Thymus (tissue), 11 donors: ENCODE data around the gene ARID5A. TPM values are rescaled to one million over a fixed set of nuclear protein-coding genes. Genes with fewer than 3 reads are reported as not detected.

Experiments used
- DNase-seq, 9 donors: peaks; one replicate each; pipeline ENCODE4 v3.0.0-alpha.2; 2013; ENCODE audit warnings: low spot score in 9 of 9, low read depth in 6 of 9, missing footprints in 1 of 9
- H3K27ac ChIP-seq, 2 donors: one replicate each; pipeline ENCODE4 v1.5.1; 2013; ENCODE audit warnings: control low read depth in 1 of 2, low read depth in 1 of 2, low read length in 1 of 2, mild to moderate bottlenecking in 1 of 2, moderate library complexity in 1 of 2
- H3K27me3 ChIP-seq, 2 donors: one replicate each; pipeline ENCODE4 v1.5.1; 2013; ENCODE audit warnings: low read length in 1 of 2; ENCODE audit not compliant: control insufficient read depth in 2 of 2, insufficient read depth in 1 of 2
- H3K36me3 ChIP-seq, 2 donors: one replicate each; pipeline ENCODE4 v1.5.1; 2013; ENCODE audit warnings: low read length in 1 of 2, mild to moderate bottlenecking in 1 of 2, moderate library complexity in 1 of 2; ENCODE audit not compliant: control insufficient read depth in 2 of 2, insufficient read depth in 2 of 2
- H3K4me1 ChIP-seq, 2 donors: one replicate each; pipeline ENCODE4 v1.5.1; 2013; ENCODE audit warnings: low read length in 2 of 2; ENCODE audit not compliant: control insufficient read depth in 2 of 2, insufficient read depth in 2 of 2
- H3K4me3 ChIP-seq, 2 donors: one replicate each; pipeline ENCODE4 v1.5.1; 2013; ENCODE audit warnings: low read length in 2 of 2, control low read depth in 1 of 2, mild to moderate bottlenecking in 1 of 2
- H3K9me3 ChIP-seq, 2 donors: one replicate each; pipeline ENCODE4 v1.5.1; 2013; ENCODE audit warnings: low read length in 1 of 2, mild to moderate bottlenecking in 1 of 2; ENCODE audit not compliant: control insufficient read depth in 2 of 2, insufficient read depth in 1 of 2
- WGBS: extraction: QIAGEN DNeasy Blood & Tissue Kit; methylation state at CpG from one replicate; pipeline ENCODE4 v1.1.7; 2013; 5-methylcytosine and 5-hydroxymethylcytosine counted together
- polyA plus RNA-seq: library from polyadenylated mRNA; stranded (reverse); fragments of 200-250 nt; gene quantifications from one replicate; pipeline ENCODE4 v1.2.3, GENCODE V29; 2013
- total RNA-seq: library from RNA; stranded (reverse); fragments of 120-200 nt; gene quantifications from one replicate; pipeline ENCODE4 v1.2.4, GENCODE V29; 2013
- donor health status: healthy.

Gene ARID5A
- total and polyA plus RNA-seq, 2 donors: 18.9 to 57.2 TPM

DNA sequence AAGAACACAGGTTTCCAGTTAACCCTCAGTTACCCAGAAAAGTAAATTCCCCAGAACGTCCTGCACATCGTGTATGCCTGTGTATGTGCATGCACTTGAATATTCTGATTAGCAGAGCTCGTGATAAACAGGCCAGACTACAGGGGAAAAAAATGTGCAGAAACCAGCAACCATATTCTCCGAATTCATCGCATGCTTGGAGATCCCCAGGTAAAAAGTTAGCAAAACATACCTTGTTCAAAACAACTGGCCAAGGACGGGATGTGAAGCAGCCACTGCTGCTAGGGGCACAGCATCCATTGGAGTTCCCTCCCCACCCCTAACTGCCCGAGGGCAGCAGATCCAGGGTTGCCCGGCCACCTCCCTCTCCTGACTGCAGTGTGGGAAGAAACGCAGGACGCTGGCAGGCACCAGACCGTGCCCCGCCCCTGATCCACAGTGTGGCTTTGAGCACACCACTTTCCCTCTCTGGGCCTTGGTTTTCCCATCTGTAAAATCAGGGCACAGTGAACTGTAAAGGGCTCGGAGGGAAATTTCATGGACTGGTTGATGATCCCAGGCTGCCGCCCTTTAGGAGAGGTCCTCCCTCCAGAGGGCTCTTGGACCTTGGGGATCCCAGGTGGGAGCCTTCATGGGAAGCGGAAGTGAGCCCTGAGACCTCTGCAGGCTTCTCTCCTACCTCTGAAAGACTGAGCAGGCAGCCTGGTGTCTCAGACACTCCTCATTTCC, 11.9 kb upstream of the ARID5A start:
- Histone ChIP-seq H3K27ac (no peak overlapping the region), H3K36me3 (no peaks in the 10 kb centered on the region), H3K27me3 (peaks cover 3 to 43% of the 10 kb centered on the region in 2 donors), H3K9me3 (no peaks in the 10 kb centered on the region), H3K4me3 (no peak overlapping the region), H3K4me1 (peaks cover 11 to 31% of the 10 kb centered on the region in 2 donors)
- DNase-seq: no peak
- whole genome bisulfite sequencing: 95% methylated on average over 15 of the region's 15 CpGs

DNA sequence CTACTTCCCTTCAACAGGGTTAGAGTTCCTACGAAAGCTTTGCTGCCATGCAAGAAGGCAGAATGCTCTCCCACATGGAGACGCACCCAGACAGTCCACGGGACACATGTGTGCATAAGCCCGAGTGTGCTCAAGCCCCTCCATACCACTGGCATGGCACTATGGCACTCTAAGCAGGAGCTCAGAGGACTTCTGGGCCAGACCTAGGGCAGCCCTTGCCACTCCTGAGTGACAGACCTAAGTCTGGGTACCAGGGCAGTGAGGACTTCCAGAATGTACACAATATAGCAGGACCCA, 11.4 kb upstream of the ARID5A start:
- H3K27me3 ChIP-seq: peaks cover 3 to 45% of the 10 kb centered on the region in 2 donors
- DNase-seq: no peak
- H3K27ac ChIP-seq: no peak overlapping the region
- no peak overlapping the region for H3K4me3 ChIP-seq
- H3K36me3 ChIP-seq: no peaks in the 10 kb centered on the region
- no peaks in the 10 kb centered on the region for H3K9me3 ChIP-seq
- peaks cover 11 to 31% of the 10 kb centered on the region in 2 donors for H3K4me1 ChIP-seq
- WGBS: 99% methylated on average over 4 of the region's 4 CpGs

DNA sequence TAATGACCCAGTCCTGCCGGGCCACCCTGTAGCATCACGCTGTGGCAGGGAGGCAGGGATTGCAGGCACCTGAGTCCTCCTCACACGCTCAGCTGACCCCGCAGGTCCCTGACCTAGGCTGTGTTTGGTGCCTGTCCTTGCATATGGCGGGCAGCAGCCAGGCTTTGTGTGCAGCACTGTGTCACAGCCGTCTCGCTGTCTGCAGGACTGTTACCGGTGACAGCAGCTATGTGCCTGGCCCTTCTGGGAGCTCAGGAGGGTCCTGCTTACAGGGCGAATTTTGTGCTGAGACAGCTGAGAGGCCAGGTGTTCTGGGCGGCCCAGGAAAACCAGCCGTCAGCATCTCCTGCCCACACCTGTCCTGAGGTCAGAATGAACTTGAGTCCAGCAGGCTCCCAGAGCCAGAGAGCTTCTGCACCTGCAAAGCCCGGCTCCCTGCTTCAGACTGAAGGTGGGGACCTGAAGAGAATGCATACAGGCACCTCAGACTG, 10.4 kb upstream of the ARID5A start:
- Histone ChIP-seq H3K9me3 (no peaks in the 10 kb centered on the region), H3K4me3 (no peak overlapping the region), H3K4me1 (peaks cover 11 to 31% of the 10 kb centered on the region in 2 donors), H3K27me3 (peaks cover 3 to 48% of the 10 kb centered on the region in 2 donors), H3K27ac (no peak overlapping the region), H3K36me3 (no peaks in the 10 kb centered on the region)
- 88% methylated on average over 12 of the region's 12 CpGs for WGBS
- DNase-seq: no peak

DNA sequence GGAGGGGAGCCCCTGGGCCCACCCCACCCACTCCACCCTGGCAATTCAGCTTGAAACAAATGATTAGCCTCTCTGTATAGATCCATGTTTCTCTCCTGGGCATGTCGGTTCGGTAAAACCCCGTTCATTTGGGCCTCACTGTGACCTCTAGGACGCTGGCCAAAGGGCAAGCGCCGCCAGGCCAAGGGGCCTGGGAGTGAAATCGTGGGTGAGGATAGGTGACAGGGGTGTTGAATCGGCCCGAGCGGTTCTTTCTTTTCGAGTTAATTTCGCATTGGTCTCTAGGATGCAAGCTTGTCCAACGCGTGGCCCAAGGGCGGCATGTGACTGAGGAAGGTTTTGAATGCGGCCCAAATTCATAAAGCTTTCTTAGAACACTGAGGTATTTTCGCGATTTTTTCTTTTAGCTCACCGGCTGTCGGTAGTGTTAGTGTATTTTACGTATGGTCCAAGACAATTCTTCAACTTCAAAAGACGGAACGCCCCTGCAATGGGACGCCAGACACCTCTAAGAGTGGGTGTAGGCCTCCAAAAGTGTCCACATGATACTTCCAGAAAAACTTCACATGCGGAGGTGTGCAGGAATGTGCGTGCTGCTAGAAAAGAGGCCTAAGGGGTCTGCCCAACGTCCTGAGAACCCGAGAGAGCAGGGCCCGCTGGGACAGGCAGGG, 9.8 kb upstream of the ARID5A start:
- H3K4me3 ChIP-seq: peak overlapping the region; percentile 43 to 52
- peaks cover 16 to 37% of the 10 kb centered on the region in 2 donors for H3K4me1 ChIP-seq
- peak overlapping the region in 1 of 2 donors; percentile 18 for H3K27ac ChIP-seq
- no peaks in the 10 kb centered on the region for H3K9me3 ChIP-seq
- DNase-seq: no peak
- peaks cover 3 to 50% of the 10 kb centered on the region in 2 donors for H3K27me3 ChIP-seq
- no peaks in the 10 kb centered on the region for H3K36me3 ChIP-seq
- WGBS: 85% methylated on average over 29 of the region's 29 CpGs

DNA sequence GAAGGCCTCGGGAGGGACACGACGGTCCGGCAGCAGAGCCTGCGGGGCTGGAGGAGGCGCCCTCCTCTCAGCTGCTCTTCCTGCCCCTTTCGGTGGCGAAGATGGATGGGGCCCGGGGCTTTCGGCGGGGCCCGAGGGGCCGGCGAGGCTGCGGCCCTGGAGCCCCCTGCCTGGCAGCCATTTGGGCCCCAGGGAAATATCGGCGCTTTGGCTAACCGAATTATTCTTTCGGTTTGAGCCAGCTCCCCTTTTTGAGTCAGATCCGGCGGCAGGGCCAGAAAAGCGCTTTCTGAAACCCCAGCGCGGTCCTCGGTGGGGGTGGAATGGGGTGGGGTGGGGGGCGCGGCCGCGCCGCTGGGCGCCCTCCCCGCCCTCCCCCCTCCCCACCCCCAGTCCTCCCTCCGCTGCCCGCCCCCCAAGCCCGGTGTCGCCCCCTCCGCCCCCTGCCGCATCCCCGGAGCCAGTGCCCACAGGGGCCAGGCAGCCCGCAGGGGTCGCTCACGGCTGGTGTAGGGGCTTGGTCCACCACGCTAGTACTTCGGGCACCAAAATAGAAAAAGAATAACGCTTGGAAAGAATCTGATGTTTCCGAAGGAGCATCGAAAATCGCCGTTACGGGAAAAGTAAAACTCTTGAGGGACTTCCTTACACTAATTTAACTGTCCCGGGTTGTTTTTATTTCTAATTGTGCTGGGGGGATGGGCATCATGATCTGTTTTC, 9.1 kb upstream of the ARID5A start:
- Histone ChIP-seq H3K4me1 (peaks cover 22 to 44% of the 10 kb centered on the region in 2 donors), H3K27me3 (peaks cover 3 to 50% of the 10 kb centered on the region in 2 donors), H3K9me3 (no peaks in the 10 kb centered on the region), H3K27ac (peak overlapping the region in 1 of 2 donors; percentile 57), H3K4me3 (peak overlapping the region; percentile 43 to 52), H3K36me3 (no peaks in the 10 kb centered on the region)
- peak in 1 of 9 donors; percentile 52 for DNase-seq
- 2% methylated on average over 51 of the region's 51 CpGs for WGBS

DNA sequence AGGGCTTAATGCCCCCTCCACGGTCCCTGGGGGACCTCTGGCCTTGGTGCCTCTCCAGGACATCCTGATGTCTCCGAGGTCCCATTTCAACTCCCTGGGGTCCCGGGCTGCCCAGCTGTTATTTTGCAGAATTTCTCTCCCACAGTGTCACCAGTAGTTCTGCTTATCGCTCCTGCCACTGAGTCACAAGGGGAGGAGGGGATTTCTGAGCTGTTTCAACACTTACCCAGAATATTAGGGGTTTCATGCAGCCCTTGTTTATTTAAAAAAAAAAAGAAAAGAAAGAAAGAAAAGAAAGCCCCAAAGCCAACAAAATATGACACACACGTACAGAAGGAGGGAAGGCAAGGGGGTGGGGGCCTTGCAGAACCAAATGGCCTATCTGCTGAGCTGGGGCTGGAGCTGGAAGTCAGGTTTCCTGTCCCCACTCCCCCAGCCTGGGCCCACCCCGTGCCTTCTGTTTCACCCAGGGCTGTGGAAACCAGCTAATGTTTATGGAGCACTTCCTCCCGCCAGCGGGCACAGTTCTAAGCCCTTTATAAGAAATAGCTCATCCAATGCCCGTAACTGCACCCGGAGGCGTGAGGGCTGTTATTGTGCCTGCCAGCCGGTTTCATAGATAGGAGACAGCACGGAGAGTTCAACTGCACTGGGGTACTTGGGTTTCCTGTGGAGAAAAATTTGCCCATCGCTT, 8.4 kb upstream of the ARID5A start:
- H3K36me3 ChIP-seq: no peaks in the 10 kb centered on the region
- H3K4me1 ChIP-seq: peaks cover 22 to 50% of the 10 kb centered on the region in 2 donors
- H3K27ac ChIP-seq: peak overlapping the region in 1 of 2 donors; percentile 57
- WGBS: 13% methylated on average over 14 of the region's 14 CpGs
- peak in 1 of 9 donors; percentile 54 for DNase-seq
- peak overlapping the region in 1 of 2 donors; percentile 52 for H3K4me3 ChIP-seq
- peaks cover 3 to 50% of the 10 kb centered on the region in 2 donors for H3K27me3 ChIP-seq
- no peaks in the 10 kb centered on the region for H3K9me3 ChIP-seq

DNA sequence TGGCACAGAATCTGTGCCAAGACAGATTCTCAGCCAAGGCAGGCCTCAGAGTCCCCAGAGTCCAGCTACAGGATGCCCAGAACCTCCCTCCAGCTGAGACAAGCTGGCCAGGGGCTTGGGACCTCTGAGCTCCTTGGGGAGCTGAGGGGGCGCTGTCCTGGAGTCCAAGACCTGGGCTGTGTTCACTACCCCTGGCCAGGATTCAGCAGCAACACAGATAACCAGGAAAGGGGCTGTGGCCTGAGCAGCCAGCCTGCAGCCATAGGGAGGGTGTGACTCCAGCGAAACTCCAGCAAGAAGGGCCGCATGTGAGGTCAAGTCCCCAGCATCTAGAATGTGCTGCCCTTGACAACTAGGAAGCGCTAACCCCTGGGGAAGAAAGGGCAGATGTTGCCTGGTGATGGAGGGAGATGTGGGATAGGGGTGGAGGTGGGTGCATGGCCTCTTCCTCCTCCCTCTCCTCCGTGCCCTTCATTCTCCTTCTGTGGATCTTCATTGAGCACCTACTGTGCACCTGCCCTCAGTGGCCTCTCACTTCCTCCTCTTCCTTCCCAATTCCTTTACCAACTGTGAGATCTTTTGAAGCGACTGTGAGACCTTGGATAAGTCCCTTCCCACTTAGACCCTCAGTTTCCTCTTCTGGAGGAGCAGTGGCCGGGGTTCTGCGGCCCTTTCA, 7.7 kb upstream of the ARID5A start:
- Histone ChIP-seq H3K27me3 (peaks cover under 1 to 48% of the 10 kb centered on the region in 2 donors), H3K9me3 (no peaks in the 10 kb centered on the region), H3K36me3 (no peaks in the 10 kb centered on the region), H3K4me1 (peaks cover 22 to 54% of the 10 kb centered on the region in 2 donors), H3K27ac (peak overlapping the region in 1 of 2 donors; percentile 24), H3K4me3 (no peak overlapping the region)
- 96% methylated on average over 8 of the region's 8 CpGs for WGBS
- DNase-seq: no peak

DNA sequence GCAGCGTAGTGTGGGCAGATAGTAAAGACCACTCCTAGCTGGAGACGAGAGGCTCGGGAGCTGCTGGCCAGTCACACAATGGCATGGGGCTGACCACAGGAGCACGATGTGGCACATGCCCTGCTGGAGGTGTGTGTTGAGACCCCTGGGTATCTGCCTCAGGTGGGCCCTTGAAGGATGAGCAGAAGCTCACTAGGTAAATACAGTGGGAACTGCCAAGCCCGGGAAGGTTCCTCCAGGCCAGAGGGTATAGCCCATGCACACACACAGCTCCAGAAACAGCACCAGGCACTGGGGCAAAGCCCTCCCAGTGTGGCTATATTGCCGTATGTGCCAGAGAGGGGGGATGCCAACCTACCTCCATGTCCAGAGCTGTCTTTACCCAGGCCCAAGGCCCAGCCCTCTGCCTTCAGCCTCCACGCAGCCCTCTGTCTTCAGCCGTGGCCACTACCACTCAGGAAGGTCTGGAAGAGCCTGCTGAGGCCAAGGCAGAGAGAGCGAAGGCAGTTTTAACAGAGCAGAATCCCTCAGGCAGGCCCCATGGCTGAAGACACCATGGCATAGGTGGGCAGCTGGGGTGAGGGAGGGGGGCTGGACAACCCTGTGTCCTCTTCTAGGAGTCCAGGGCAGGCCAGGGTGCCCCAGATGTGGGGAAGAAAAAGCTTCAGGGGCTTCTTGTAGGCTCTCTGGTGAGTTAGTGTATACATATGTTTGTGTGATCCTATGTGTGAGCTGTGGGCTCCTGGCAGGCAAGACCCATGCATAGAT, 7.0 kb upstream of the ARID5A start:
- Histone ChIP-seq H3K9me3 (no peaks in the 10 kb centered on the region), H3K4me3 (no peak overlapping the region), H3K4me1 (peaks cover 22 to 57% of the 10 kb centered on the region in 2 donors), H3K36me3 (no peaks in the 10 kb centered on the region), H3K27me3 (peaks cover 0 to 48% of the 10 kb centered on the region in 2 donors), H3K27ac (no peak overlapping the region)
- WGBS: 97% methylated on average over 9 of the region's 9 CpGs
- no peak for DNase-seq
